ENCODE data around the gene DNPH1. TPM values are rescaled to one million over a fixed set of nuclear protein-coding genes. Genes with fewer than 3 reads are reported as not detected.

The DNPH1 gene
- total RNA-seq = 100 to 1,000 TPM in 6 of 9 donors, 10 to 100 TPM in 3; 57.2 to 229 (median 133) TPM
- polyA plus RNA-seq = 100 to 1,000 TPM in 1 of 3 donors, 10 to 100 TPM in 2; 33.7 to 143 (median 95.1) TPM
- long read RNA-seq, donor 1, transcript DNPH1-202 (3 exons, 796 nt) = minor isoform, 9 of 167 reads
- long read RNA-seq, donor 1, transcript DNPH1-201 (4 exons, 657 nt) = major isoform, 102 of 167 reads
- long read RNA-seq, donor 1, partial matches to known transcripts = 56 of 167 reads
- long read RNA-seq, donor 1, other reads (novel, unspliced or antisense) = 0 of 167 reads
- long read RNA-seq, donor 2, transcript DNPH1-202 (3 exons, 796 nt) = minor isoform, 6 of 89 reads
- long read RNA-seq, donor 2, transcript DNPH1-201 (4 exons, 657 nt) = major isoform, 54 of 89 reads
- long read RNA-seq, donor 2, partial matches to known transcripts = 27 of 89 reads
- long read RNA-seq, donor 2, other reads (novel, unspliced or antisense) = 0 of 89 reads
- long read RNA-seq, donor 3, transcript DNPH1-201 (4 exons, 657 nt) = major isoform, 39 of 76 reads
- long read RNA-seq, donor 3, partial matches to known transcripts = 32 of 76 reads
- long read RNA-seq, donor 3, other reads (novel, unspliced or antisense) = 0 of 76 reads
- long read RNA-seq, donor 4, transcript DNPH1-202 (3 exons, 796 nt) = minor isoform, 5 of 160 reads
- long read RNA-seq, donor 4, transcript DNPH1-201 (4 exons, 657 nt) = major isoform, 149 of 160 reads
- long read RNA-seq, donor 4, partial matches to known transcripts = 2 of 160 reads
- long read RNA-seq, donor 4, other reads (novel, unspliced or antisense) = 4 of 160 reads
- long read RNA-seq, donor 5, transcript DNPH1-201 (4 exons, 657 nt) = major isoform, 191 of 203 reads
- long read RNA-seq, donor 5, transcript DNPH1-202 (3 exons, 796 nt) = minor isoform, 8 of 203 reads
- long read RNA-seq, donor 5, partial matches to known transcripts = 2 of 203 reads
- long read RNA-seq, donor 5, other reads (novel, unspliced or antisense) = 1 of 203 reads
- long read RNA-seq, donor 6, transcript DNPH1-201 (4 exons, 657 nt) = major isoform, 126 of 131 reads
- long read RNA-seq, donor 6, partial matches to known transcripts = 1 of 131 reads
- long read RNA-seq, donor 6, other reads (novel, unspliced or antisense) = 0 of 131 reads
- long read RNA-seq, donor 7, transcript DNPH1-201 (4 exons, 657 nt) = major isoform, 56 of 80 reads
- long read RNA-seq, donor 7, partial matches to known transcripts = 21 of 80 reads
- long read RNA-seq, donor 7, other reads (novel, unspliced or antisense) = 0 of 80 reads
- long read RNA-seq, donor 8, transcript DNPH1-201 (4 exons, 657 nt) = major isoform, 107 of 186 reads
- long read RNA-seq, donor 8, transcript DNPH1-202 (3 exons, 796 nt) = minor isoform, 10 of 186 reads
- long read RNA-seq, donor 8, partial matches to known transcripts = 66 of 186 reads
- long read RNA-seq, donor 8, other reads (novel, unspliced or antisense) = 0 of 186 reads
- long read RNA-seq, donor 9, transcript DNPH1-201 (4 exons, 657 nt) = major isoform, 47 of 75 reads
- long read RNA-seq, donor 9, partial matches to known transcripts = 24 of 75 reads
- long read RNA-seq, donor 9, other reads (novel, unspliced or antisense) = 0 of 75 reads
- long read RNA-seq, donor 10, transcript DNPH1-201 (4 exons, 657 nt) = major isoform, 65 of 116 reads
- long read RNA-seq, donor 10, partial matches to known transcripts = 47 of 116 reads
- long read RNA-seq, donor 10, other reads (novel, unspliced or antisense) = 0 of 116 reads

GRCh38 chr6:43228951-43229802, at the start of gene DNPH1:
Gene DNPH1 (minus strand): TSS chr6:43229481. CDS start chr6:43229456, 25 bp downstream.
- peaks cover 0 to 8% of the 10 kb centered on the region in 2 donors for H3K4me1 ChIP-seq (replicated peaks in 1 of 2)
- peak within 1 kb of the TSS in 3 of 4 donors; percentile 10 to 86 (median 39) for H3K4me3 ChIP-seq
- H3K27ac ChIP-seq = peak within 1 kb of the TSS in 3 of 5 donors; percentile 46 to 85 (median 53)
- no peaks in the 10 kb centered on the region for H3K9me3 ChIP-seq (replicated peaks in 1 of 3)
- TF ChIP-seq CTCF (IDR thresholded peaks at IDR 0.05) (peak; percentile 34 to 96 (median 75)), POLR2A (IDR thresholded peaks at IDR 0.05) (peak in 1 of 2 donors; percentile 44)
- WGBS, 4 donors = 3 to 13% (median 6%) methylated on average over 13 to 82 of the region's 82 CpGs
- peaks cover 0 to 6% of the 10 kb centered on the region in 2 donors for H3K36me3 ChIP-seq (replicated peaks in 1 of 2)
- intact Hi-C loops (cut with DNase I) = no loop called here
- H3K27me3 ChIP-seq = no peaks in the 10 kb centered on the region
- DNase-seq = peak; percentile 69 to 83 (median 75)

- H3K4me1 ChIP-seq (replicated peaks in 1 of 2) = peaks cover 0 to 9% of the 10 kb centered on the region in 2 donors
- H3K9me3 ChIP-seq (replicated peaks in 1 of 3) = no peaks in the 10 kb centered on the region
- intact Hi-C loops (cut with DNase I) = no loop called here
- H3K36me3 ChIP-seq (replicated peaks in 1 of 2) = no peaks in the 10 kb centered on the region
- WGBS, 4 donors = 66 to 95% (median 80%) methylated on average over 4 of the region's 4 CpGs
- no peak overlapping the region for H3K4me3 ChIP-seq
- peaks cover 8% of the 10 kb centered on the region for H3K27me3 ChIP-seq
- H3K27ac ChIP-seq = no peak overlapping the region
- TF ChIP-seq CTCF (IDR thresholded peaks at IDR 0.05) (no peak), POLR2A (IDR thresholded peaks at IDR 0.05) (no peak)
- no peak for DNase-seq
Measured at GRCh38 chr6:43278524-43279078, 49.3 kb upstream of the DNPH1 start.
